M059J (cell line): ENCODE data around the gene PHLDB2. TPM values are rescaled to one million over a fixed set of nuclear protein-coding genes. Genes with fewer than 3 reads are reported as not detected.
"Not testable (repeated sequence)": the region's sequence is repeated elsewhere in the genome, so short reads cannot be mapped to it uniquely, and the experiment has no call there.

Experiments
- DNase-seq: peaks from one replicate; pipeline ENCODE4 v3.0.0-alpha.2; 2012; ENCODE audit warnings: low read depth
- total RNA-seq: library from RNA; depleted of rRNA; stranded (reverse); fragments of >200 nt; shearing (Covaris generic); gene quantifications from 2 replicates; pipeline ENCODE4 v1.2.3, GENCODE V29; 2014; rRNA removed

The PHLDB2 gene
- 63.7 and 89.3 TPM in 2 replicates for total RNA-seq

DNA sequence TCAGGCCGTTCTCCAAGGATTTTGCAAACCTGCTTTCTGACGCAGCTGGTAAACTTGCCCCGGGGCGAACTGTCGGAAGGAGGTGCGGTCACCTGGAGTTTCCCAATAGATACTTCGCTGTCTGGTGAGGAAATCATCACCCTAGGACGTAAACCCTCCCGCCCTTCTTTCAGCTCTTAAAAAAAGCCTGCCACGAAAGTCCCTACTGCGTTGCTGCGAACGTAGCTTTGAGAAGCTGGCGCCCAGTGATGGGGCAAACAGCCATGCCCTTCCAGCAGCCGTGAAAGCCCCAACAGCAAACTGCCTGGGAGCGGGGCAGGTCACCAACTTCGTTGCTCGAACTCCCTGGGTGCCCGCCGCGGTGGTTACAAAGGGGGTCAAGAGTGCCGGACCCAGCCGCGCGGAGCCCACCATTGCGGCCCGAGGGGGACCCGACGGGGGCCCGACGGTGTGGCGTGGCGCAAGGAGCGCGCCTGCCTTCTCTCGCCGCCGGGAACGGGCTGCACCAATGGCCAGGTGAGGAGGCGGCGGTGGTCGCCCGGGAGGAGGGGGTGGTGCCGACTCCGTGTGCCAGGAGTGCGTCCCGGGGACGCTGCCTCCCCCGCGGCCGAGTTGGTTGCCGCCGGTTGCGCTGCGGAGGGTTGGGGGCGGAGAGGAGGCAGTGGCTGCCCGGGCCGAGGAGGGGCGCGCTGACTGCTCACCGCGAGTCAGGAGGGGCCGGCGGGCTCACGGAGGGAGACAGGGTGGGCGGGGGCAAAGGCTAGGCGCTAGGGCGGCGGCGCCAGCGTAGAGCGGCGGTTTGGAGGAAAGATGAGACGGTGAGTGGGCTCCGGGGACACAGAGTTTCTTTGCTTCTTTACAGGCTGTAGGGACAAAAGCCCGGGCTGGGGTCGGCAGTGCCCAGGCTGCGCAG is at the start of gene PHLDB2:
Gene PHLDB2, plus strand, starts transcription at position 205 of the 913 bp plus-strand sequence. CDS start 24,813 bp downstream, outside the sequence.
- DNase-seq: peak; percentile 93

GRCh38 chr3:111810909-111811308 is 48.2 kb upstream of the PHLDB2 start:
- DNase-seq: peak; percentile 97

DNA sequence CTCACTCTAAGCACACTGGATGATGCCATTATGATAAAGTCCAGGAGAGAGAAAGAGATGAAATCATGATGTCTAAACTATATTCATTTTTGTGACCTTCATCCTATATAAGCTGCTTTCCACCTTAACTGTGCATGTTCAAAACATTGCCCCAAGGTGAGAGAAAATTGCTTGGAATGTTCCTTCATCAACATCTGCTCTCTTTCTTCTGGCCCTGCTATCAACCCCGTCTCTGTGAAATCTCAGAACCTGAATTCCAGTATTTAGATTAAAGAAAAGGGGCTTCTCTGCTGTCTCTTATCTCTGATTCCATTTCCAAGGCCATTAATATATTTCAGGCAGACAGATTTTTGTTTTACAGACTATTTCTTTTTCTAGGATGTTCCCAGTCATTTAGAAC is 47.3 kb upstream of the PHLDB2 start:
- no peak for DNase-seq

DNA sequence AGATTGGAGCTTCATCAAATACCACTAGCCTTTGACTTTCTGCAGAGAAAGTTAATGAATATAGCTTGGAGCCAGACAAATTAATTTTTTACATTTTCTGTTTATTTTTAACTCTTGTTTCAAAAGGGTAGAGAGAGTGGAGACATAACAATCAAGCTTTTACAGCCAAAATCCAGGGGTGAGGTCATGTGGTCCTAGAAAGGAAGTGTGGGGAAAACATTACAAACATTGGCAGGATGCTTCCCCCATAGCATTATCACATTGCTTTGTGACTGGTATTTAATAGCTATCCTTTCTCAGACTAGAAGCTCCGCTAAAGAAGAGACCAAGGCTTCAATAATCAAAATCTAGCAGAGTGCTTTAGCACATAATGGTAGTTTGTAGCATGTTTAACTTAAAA is 46.4 kb upstream of the PHLDB2 start:
- no peak for DNase-seq

DNA sequence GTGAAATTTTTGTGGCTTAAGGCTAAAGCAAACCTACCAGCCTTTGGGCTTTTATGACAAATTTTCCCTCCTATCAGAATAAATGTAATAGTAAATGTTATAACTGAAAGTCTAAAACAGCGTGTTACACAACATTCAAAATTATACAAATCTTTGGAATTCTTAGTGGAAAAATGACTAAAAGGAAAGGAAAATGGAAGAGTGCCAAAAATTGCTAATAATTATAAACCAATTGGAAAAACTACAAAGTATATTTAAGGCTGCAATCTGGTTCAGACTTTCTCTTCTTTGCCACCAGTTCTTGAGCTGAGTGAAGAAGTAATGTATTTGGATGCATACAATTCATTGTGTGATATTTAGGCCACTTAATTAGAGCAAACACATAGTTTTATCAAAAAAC is 45.6 kb upstream of the PHLDB2 start:
- no peak for DNase-seq

DNA sequence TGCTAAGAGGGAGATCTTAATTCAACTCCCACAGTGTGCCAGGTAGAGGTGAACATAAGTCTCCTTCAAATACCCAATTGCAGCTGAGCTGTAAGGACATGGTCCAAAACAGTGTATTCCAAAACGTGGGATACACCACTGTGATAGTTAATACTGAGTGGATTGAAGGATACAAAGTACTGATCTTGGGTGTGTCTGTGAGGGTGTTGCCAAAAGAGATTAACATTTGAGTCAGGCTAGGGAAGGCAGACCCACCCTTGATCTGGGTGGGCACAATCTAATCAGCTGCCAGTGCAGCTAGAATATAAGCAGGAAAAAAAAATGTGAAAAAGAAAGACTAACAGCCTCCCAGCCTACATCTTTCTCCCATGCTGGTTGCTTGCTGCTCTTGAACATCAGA is 45.1 kb upstream of the PHLDB2 start:
- no peak for DNase-seq

DNA sequence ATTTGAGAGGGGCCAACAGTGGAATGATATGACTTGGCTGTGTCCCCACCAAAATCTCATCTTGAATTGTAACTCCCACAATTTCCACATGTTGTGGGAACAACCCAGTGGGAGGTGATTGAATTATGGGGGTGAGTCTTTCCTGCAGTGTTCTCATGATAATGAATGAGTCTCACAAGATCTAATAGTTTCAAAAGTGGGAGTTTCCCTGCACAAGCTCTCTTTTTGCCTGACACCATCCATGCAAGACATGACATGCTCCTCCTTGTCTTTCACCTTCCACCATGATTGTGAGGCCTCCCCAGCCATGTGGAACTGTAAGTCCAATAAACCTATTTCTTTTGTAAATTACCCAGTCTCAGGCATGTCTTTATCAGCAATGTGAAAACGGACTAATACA is 42.3 kb upstream of the PHLDB2 start:
- DNase-seq: not testable (repeated sequence)

- DNase-seq: no peak
Observed at GRCh38 chr3:111819927-111820326, 39.1 kb upstream of the PHLDB2 start.

- DNase-seq: no peak
Observed at GRCh38 chr3:111820651-111821050, 38.4 kb upstream of the PHLDB2 start.

GRCh38 chr3:111821891-111822290 is 37.2 kb upstream of the PHLDB2 start:
- no peak for DNase-seq

GRCh38 chr3:111822804-111823203 is 36.3 kb upstream of the PHLDB2 start:
- no peak for DNase-seq

DNA sequence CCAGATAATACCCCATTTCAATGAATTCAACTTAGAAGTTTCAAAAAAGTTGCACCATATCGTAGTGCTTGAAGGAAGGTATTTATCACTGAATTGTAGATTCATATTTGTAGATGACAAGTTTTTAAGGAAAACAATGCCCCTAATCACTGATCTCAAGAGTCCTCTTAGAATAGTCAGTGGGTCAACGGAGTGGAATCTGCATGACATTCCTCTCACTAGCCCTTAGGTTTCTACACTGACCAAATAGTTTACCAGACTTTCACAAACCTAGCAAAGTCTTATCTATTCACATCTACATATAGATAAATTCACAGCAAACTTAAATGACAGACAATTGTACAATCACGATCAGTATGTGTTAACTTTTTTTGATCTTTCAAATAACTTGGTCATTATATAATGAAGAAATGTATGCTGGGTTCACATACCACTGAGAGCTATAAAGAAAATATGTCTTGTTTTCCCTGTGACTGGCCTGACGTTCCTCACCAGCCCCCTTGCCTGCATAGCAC is 35.7 kb upstream of the PHLDB2 start:
- no peak for DNase-seq

DNA sequence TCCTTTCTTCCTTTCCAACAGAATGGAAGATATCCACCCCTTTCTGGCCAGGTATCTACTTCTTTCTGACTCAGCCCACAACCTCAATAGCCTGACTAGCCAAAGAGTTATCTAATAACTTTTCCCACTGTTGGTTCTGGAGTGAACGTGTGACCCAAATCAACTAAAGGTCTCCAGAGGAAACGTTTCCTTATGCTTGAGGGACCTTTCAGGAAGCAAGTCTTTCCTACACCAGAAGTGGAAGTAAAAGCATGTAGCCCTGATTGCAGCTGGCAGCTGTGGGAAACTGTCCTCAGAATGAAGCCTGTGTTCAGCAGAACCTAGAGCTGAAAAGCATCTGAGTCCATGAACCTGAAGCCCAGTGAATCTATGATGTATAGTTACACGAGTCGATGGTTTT is 34.7 kb upstream of the PHLDB2 start:
- DNase-seq: no peak

- DNase-seq: no peak
Observed at GRCh38 chr3:111827871-111828270, 31.2 kb upstream of the PHLDB2 start.

- no peak for DNase-seq
Observed at GRCh38 chr3:111828530-111828929, 30.5 kb upstream of the PHLDB2 start.

GRCh38 chr3:111829023-111829422 is 30.0 kb upstream of the PHLDB2 start:
- no peak for DNase-seq

DNA sequence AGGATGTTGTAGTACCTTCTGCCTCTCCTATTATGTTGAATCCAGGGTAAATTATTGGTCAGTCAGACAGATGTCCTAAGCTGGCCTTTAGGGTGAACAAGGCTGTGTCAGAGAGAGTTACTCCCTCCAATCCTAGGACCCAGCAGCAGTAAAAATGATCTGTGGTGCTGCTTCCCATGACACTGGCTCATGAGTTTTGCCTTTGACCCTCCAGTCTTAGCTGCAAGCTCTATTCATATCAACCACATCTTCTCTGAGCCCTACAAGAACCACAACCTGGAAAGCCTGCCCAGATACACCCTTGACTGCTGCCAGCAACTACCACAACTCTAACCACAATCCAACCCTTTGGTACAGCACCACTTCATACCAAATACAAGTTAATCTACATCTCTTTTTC is 27.2 kb upstream of the PHLDB2 start:
- DNase-seq: peak; percentile 89

DNA sequence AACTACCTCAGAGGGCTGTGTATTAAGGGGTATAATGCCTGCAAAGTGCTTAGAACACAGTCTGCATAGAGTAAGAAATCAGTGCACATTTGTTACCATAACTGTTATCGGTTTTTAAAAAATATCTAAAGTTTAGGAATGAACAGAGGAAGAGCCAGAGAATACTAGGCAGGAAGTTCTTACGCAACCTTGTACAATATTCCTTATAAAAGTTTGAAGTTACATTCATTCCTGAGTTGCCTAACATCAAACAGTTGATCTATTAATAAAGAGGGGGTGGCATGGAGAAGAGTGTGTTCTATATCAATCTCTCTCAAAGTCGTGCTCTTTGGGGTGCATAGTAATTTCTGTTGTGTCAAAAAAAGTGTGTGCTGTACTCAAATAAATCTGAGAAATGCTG is 22.0 kb upstream of the PHLDB2 start:
- DNase-seq: no peak

DNA sequence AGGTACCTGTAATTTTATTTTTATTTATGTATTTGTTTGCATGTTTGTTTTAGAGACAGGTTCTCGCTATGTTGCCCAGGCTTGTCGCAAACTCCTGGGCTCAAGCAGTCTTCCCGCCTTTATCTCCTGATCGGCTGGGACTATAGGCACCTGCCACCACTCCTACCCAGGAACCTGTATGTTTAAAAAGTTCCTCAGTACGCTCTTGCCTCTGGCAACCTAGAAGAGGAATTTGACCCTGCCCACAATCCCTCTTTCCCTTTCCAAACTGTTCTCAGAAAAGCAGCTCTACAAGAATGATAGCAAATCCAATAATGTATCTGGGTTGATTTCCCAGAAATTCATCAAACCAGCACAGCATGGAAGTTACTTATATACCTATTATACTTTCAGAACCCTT is 20.9 kb upstream of the PHLDB2 start:
- no peak for DNase-seq

DNA sequence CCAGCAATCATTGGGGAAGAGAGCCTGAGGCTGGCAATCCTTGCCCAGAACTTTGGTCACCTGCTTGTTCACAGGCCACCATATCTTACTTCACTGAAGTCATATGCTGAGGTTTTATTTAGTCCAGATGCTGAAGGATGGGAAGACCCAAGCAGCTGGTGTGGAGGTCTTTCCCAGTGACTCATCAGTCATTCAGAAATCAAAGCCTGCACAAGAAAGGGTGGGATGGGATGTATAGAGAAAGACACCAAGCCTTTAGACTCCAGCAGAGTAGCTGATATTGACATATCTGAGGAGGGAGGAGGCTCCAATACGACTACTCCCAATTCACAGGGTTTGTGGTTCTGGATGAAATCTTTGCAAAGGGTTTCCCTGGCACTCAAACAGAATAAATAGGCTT is 13.0 kb upstream of the PHLDB2 start:
- DNase-seq: no peak

DNA sequence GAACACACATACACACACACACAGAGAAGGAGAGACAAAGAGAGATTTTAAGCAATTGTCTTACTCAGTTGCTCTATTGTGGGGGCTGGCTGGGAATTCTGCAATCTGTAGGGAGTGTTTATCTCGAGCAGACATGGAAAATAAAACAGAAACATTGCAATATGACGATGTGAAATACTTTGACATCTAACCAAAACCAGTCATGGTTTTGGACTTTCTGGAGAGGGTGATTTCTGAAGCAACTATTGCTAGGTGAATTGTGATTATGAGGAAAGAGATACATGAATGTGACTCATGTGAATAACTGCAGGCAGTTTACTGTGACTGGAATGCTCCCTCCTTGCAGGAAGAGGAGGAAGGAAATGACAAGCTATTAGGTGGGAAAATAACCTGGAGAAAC is 12.3 kb upstream of the PHLDB2 start:
- DNase-seq: peak; percentile 90

- peak; percentile 70 for DNase-seq
Observed at GRCh38 chr3:111848283-111848682, 10.8 kb upstream of the PHLDB2 start.

GRCh38 chr3:111848778-111849177 is 10.3 kb upstream of the PHLDB2 start:
- DNase-seq: no peak
